Smooth muscle cell (in vitro differentiated cells): ENCODE data around the gene AJM1. TPM values are rescaled to one million over a fixed set of nuclear protein-coding genes. Genes with fewer than 3 reads are reported as not detected.

ENCODE experiments used
- DNase-seq: peaks from one replicate; lab custom pipeline; 2025; ENCODE audit not compliant: unreplicated experiment; lab: John Stamatoyannopoulos, UW
- H2AFZ ChIP-seq: fragments of 200-600 bp; sonication (generic); 2 replicates; pipeline ENCODE4 v1.6.0; 2016; ENCODE audit warnings: antibody characterized with exemption, low read depth, mild to moderate bottlenecking
- H3F3A ChIP-seq: fragments of 200-600 bp; sonication (generic); 2 replicates; pipeline ENCODE4 v1.6.0; 2017; ENCODE audit warnings: antibody characterized with exemption, low read depth
- H3K27ac ChIP-seq: fragments of 200-600 bp; sonication (generic); 2 replicates; pipeline ENCODE4 v1.5.1; 2016; ENCODE audit warnings: low read depth, mild to moderate bottlenecking
- H3K27me3 ChIP-seq: fragments of 200-600 bp; sonication (generic); 2 replicates; pipeline ENCODE4 v1.6.1; 2016; ENCODE audit warnings: low read depth, mild to moderate bottlenecking
- H3K36me3 ChIP-seq: fragments of 200-600 bp; sonication (generic); 2 replicates; pipeline ENCODE4 v1.5.1; 2016; ENCODE audit warnings: low read depth
- H3K4me1 ChIP-seq: fragments of 200-600 bp; sonication (generic); 2 replicates; pipeline ENCODE4 v1.5.1; 2016; ENCODE audit warnings: low read depth
- H3K4me2 ChIP-seq: fragments of 200-600 bp; sonication (generic); 2 replicates; pipeline ENCODE4 v1.6.0; 2016; ENCODE audit warnings: mild to moderate bottlenecking
- H3K4me3 ChIP-seq: fragments of 200-600 bp; sonication (generic); 2 replicates; pipeline ENCODE4 v1.5.1; 2016; ENCODE audit warnings: mild to moderate bottlenecking
- H3K79me2 ChIP-seq: fragments of 200-600 bp; sonication (generic); 2 replicates; pipeline ENCODE4 v1.6.0; 2016; ENCODE audit warnings: low read depth, mild to moderate bottlenecking
- H3K9ac ChIP-seq: fragments of 200-600 bp; sonication (generic); 2 replicates; pipeline ENCODE4 v1.6.0; 2016; ENCODE audit warnings: low read depth
- H3K9me3 ChIP-seq: fragments of 200-600 bp; sonication (generic); replicated peaks from 2 replicates; pipeline ENCODE4 v1.5.1; 2016; ENCODE audit warnings: low read depth
- H4K20me1 ChIP-seq: fragments of 200-600 bp; sonication (generic); 2 replicates; pipeline ENCODE4 v1.6.0; 2016; ENCODE audit warnings: low read depth
- CTCF ChIP-seq: fragments of 200-600 bp; sonication (generic); IDR thresholded peaks from 2 replicates; pipeline ENCODE4 v1.5.1; 2017; ENCODE audit warnings: borderline replicate concordance, mild to moderate bottlenecking, antibody characterized with exemption; ENCODE audit not compliant: insufficient read depth, poor library complexity, severe bottlenecking
- WGBS: methylation state at CpG from one replicate; pipeline ENCODE4 v1.1.7; 2016; ENCODE audit warnings: low lambda C conversion rate; 5-methylcytosine and 5-hydroxymethylcytosine counted together
- polyA plus RNA-seq: library from polyadenylated mRNA; unstranded; fragments of >200 nt; fragmentation: Nextera tagmentation; extraction: Ambion mirVana; gene quantifications from 2 replicates; pipeline ENCODE4 v1.2.1, GENCODE V29; 2016
- total RNA-seq: library from RNA; depleted of rRNA; stranded (reverse); fragments of >200 nt; gene quantifications from 2 replicates; pipeline ENCODE4 v1.2.3, GENCODE V29; 2014

The AJM1 gene
- total and polyA plus RNA-seq, 2 experiments from 2014 or later, result 1.8 to 2.9 TPM

DNA sequence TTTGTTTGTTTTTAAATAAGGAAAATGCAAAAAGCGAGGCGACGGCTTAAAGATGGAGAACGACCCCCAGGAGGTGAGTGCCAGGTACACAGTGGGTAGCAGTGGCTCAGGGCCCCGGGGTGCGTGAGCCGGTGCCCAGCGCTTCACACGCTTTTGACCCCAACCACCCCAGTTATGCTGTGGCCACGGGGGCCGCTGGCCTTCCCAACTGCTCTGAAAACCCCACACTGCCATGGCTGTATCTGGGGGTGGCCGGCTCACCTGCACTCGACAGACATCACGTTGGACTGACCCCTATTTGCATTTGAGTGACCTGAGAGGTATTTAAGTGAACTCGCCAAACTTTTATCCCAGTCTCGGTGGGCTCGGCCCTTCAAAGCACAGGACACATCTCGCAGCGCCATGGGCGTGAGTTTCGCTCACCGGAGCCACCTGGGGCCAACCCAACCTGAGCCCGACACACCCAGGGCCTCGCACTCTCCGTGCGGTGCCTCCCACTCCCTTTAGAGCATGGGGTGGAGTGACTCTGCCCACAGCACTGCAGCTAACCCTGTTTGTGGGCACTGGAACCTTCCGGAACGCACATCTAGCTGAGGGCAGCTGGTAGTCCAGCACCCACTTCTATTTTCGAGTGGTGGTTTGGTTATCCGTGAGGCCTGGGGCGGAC lies 13.7 kb upstream of the AJM1 start:
- Histone ChIP-seq H3K36me3 (no peaks in the 10 kb centered on the region), H3K9ac (no peak overlapping the region)
- TF ChIP-seq CTCF, result no peak

DNA sequence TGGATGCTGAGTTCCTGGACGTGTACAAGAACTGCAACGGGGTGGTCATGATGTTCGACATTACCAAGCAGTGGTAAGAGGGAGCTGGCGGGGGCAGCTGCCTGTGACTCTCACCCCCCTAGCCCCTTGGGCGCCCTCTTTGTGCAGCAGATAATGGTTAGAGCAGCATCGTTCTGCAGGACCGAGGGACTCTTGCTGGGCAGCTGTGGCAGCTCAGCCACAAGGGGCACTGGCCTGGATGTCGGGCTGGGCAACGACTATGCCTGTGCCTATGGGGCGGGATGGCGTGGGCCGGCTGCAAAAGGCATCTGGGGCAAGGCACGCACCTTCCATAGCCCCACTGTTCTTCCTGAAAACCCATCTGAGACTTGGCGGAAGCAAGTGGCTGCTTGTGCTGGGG lies 12.9 kb upstream of the AJM1 start:
- Histone ChIP-seq H3K9me3 (no peaks in the 10 kb centered on the region), H3F3A (peaks cover 5% of the 10 kb centered on the region), H2AFZ (no peak overlapping the region), H3K9ac (no peak overlapping the region), H3K27ac (no peak overlapping the region), H3K36me3 (no peaks in the 10 kb centered on the region), H3K4me1 (no peaks in the 10 kb centered on the region), H3K4me3 (no peak overlapping the region), H3K4me2 (no peak overlapping the region), H4K20me1 (peaks cover 22% of the 10 kb centered on the region), H3K27me3 (no peaks in the 10 kb centered on the region), H3K79me2 (no peaks in the 10 kb centered on the region)
- TF ChIP-seq CTCF, result no peak
- 97% methylated on average over 14 of the region's 14 CpGs for WGBS
- DNase-seq, result no peak

More for the DNA sequence above, 13.7 kb upstream of the AJM1 start:
- peaks cover 29% of the 10 kb centered on the region for H4K20me1 ChIP-seq
- DNase-seq, result no peak
- H3F3A ChIP-seq, result no peaks in the 10 kb centered on the region
- no peaks in the 10 kb centered on the region for H3K79me2 ChIP-seq
- H3K4me2 ChIP-seq, result no peak overlapping the region
- 97% methylated on average over 31 of the region's 31 CpGs for WGBS
- no peak overlapping the region for H3K4me3 ChIP-seq
- no peak overlapping the region for H2AFZ ChIP-seq
- H3K27ac ChIP-seq, result no peak overlapping the region
- no peaks in the 10 kb centered on the region for H3K27me3 ChIP-seq
- no peaks in the 10 kb centered on the region for H3K4me1 ChIP-seq
- no peaks in the 10 kb centered on the region for H3K9me3 ChIP-seq

DNA sequence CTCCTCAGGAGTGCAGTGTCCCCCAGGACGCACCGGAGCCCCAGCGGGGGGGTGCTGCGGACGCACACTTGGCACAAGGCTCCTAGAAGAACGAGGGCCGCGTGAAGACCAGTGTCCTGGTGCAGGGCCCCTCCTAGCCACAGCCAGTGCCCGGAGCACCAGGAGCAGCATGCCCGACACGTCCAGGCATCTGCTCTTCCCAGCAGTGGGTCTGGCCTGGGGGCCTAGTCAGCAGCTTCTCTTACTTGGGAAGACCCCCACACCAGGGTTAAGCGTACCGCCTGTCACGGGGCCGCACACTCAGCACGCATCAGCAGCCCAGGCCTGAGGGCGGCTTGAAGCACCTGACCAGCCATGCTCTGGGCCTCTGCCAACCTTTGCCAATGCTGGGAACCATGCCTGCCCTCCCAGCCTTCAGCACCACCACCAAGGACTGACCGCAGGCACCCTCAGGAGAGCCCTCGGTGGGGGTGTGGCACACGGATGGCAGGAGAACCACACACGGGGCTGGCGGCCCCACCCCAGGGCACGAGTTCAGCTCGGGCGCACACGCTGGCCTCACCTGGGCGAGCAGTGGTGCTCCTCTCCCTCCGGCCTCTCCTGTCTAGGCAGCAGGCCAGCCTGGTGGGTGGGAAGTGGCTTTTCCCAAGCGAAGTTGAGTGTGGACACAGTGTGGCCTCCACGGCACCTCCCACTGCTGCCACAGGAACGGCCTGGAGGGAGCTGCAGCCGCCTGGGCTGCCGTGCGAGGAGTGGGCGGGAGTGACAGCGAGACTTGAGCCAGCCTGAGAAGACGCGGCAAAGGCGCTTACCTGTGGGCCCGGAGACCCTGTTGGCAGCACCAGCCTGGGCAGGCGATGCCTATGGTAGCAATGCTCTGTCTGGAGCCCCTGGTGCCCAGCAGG lies 12.0 kb upstream of the AJM1 start:
- H3K27me3 ChIP-seq, result no peaks in the 10 kb centered on the region
- no peaks in the 10 kb centered on the region for H3K36me3 ChIP-seq
- no peak for DNase-seq
- H3K9me3 ChIP-seq, result no peaks in the 10 kb centered on the region
- TF ChIP-seq CTCF, result no peak
- peaks cover 15% of the 10 kb centered on the region for H4K20me1 ChIP-seq
- H3K4me1 ChIP-seq, result no peaks in the 10 kb centered on the region
- H3F3A ChIP-seq, result peaks cover 5% of the 10 kb centered on the region
- no peak overlapping the region for H3K4me3 ChIP-seq
- WGBS, result 95% methylated on average over 41 of the region's 41 CpGs
- H3K9ac ChIP-seq, result no peak overlapping the region
- no peak overlapping the region for H2AFZ ChIP-seq
- H3K4me2 ChIP-seq, result no peak overlapping the region
- no peak overlapping the region for H3K27ac ChIP-seq
- H3K79me2 ChIP-seq, result no peaks in the 10 kb centered on the region
